Fibroblast of lung (primary cell): ENCODE results near the gene P4HTM. TPM values are rescaled to one million over a fixed set of nuclear protein-coding genes. Genes with fewer than 3 reads are reported as not detected.

Experiments
- DNase-seq, 2 donors: peaks; one replicate each; pipeline versions ENCODE4 v3.0.0 to v3.0.0-alpha.2; 2010; ENCODE audit warnings: low read depth in 2 of 2
- H2AFZ ChIP-seq: 2 replicates; pipeline ENCODE4 v1.5.1; 2012; ENCODE audit warnings: low read length, control low read depth, inconsistent platforms
- H3K27ac ChIP-seq: 2 replicates; pipeline ENCODE4 v1.5.1; 2011; ENCODE audit warnings: low read length, control low read depth; ENCODE audit not compliant: insufficient read depth
- H3K27me3 ChIP-seq: 2 replicates; pipeline ENCODE4 v1.5.1; 2011; ENCODE audit warnings: mild to moderate bottlenecking, low read length; ENCODE audit not compliant: control insufficient read depth, insufficient read depth
- H3K36me3 ChIP-seq: 2 replicates; pipeline ENCODE4 v1.5.1; 2011; ENCODE audit warnings: low read length; ENCODE audit not compliant: control insufficient read depth, insufficient read depth
- H3K4me1 ChIP-seq: 2 replicates; pipeline ENCODE4 v1.5.1; 2011; ENCODE audit warnings: low read length; ENCODE audit not compliant: control insufficient read depth, insufficient read depth; ENCODE audit errors: extremely low read depth
- H3K4me2 ChIP-seq: 2 replicates; pipeline ENCODE4 v1.5.1; 2011; ENCODE audit warnings: low read length, control low read depth; ENCODE audit not compliant: insufficient read depth; ENCODE audit errors: extremely low read depth
- H3K4me3 ChIP-seq, 4 experiments: fragments of 200-600 bp in 1 of 4; sonication (generic) in 1 of 4; replicated peaks in 1 of 4; 2 replicates each; pipeline ENCODE4 v1.5.1; 2011 to 2016; ENCODE audit warnings: low read length in 4 of 4, low read depth in 3 of 4, mild to moderate bottlenecking in 3 of 4, control low read depth in 2 of 4, inconsistent platforms in 1 of 4, mixed read lengths in 1 of 4; ENCODE audit not compliant: insufficient read depth in 1 of 4; ENCODE audit errors: control extremely low read depth in 1 of 4
- H3K79me2 ChIP-seq: 2 replicates; pipeline ENCODE4 v1.5.1; 2012; ENCODE audit warnings: mild to moderate bottlenecking, low read length, inconsistent platforms; ENCODE audit not compliant: control insufficient read depth, insufficient read depth
- H3K9ac ChIP-seq: 2 replicates; pipeline ENCODE4 v1.5.1; 2011; ENCODE audit warnings: mild to moderate bottlenecking, low read length, control low read depth; ENCODE audit not compliant: insufficient read depth
- H3K9me3 ChIP-seq: 2 replicates; pipeline ENCODE4 v1.5.1; 2012; ENCODE audit warnings: low read depth, low read length; ENCODE audit not compliant: control insufficient read depth, insufficient read depth
- H4K20me1 ChIP-seq: 2 replicates; pipeline ENCODE4 v1.5.1; 2011; ENCODE audit warnings: low read length; ENCODE audit not compliant: control insufficient read depth, insufficient read depth; ENCODE audit errors: extremely low read depth
- EZH2 ChIP-seq: IDR thresholded peaks from 2 replicates; pipeline ENCODE4 v1.5.1; 2012; ENCODE audit warnings: low read length, control low read depth, mild to moderate bottlenecking; ENCODE audit errors: missing control alignments
- polyA plus RNA-seq, 2 donors: library from polyadenylated mRNA; depleted of rRNA in 1 of 2; stranded (reverse) in 1 of 2; unstranded in 1 of 2; fragments of >200 nt; gene quantifications; 2 replicates each; pipeline ENCODE4 v1.2.1, GENCODE V29; 2011 to 2012; ENCODE audit warnings: missing spikeins in 1 of 2
- total RNA-seq: library from RNA; depleted of rRNA; stranded (reverse); fragments of >200 nt; gene quantifications from 2 replicates; pipeline ENCODE4 v1.2.1, GENCODE V29; 2014
- TF ChIP-seq, protein P1 (sequence below), 2 donors: IDR thresholded peaks in 1 of 2; conservative IDR thresholded peaks in 1 of 2; 1 replicate in 1 of 2; 2 replicates in 1 of 2; pipeline ENCODE4 v1.5.1; 2011 to 2012; ENCODE audit warnings: low read length in 2 of 2, control low read depth in 1 of 2, inconsistent platforms in 1 of 2, low read depth in 1 of 2, mild to moderate bottlenecking in 1 of 2

P4HTM gene
- total and polyA plus RNA-seq, 2 donors (not counting 1 experiment from before 2014, with no cell fraction given), result 16.2 to 46.7 TPM

DNA sequence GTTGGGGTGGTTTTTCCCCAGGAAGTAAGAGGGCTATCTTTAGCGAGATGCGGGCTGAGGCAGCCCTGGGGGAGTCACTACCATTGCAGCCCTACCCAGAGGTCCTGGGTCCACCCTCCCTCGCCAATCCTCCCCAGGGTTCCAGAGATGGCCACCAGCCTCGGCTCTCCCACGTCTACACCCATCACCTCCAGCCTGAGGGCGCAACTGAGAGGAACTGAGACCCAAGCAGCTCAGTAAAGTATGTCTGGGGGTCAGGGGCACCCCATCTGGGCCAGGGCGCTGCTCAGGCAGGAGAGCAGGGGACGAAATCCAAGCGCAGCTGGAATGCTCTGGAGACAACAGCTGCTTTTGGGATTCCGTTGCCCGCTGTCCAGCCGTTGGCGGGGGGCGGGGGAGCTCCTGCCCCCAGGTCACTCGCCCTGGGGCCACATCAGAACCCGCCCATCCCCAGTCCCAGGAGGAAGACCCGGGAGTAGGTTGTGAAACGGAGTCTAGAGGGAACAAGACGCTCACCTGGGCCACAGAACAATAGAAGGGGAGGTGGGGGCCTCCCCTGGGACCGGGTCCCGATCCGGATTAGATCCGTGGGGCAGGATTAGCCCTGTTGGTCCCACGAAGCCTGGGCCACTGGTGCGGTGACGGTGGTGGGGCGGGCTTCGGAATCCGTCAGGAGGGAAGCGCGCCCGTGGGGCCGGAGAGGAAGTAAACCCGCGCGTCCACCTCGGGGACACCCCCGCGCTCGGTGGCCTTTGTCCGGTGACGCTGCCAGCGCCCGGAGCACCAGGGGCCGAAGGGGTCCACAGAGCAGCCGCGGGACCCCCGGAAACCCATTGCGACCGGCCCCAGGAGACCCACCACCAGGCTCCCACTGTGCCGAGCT, 30.5 kb downstream of the P4HTM start:
- Histone ChIP-seq H3K27ac (peak overlapping the region; percentile 89), H3K4me1 (peaks cover 11% of the 10 kb centered on the region), H3K27me3 (no peaks in the 10 kb centered on the region), H3K9me3 (no peaks in the 10 kb centered on the region), H3K4me3 (peak overlapping the region; percentile 70 to 95 (median 84)), H4K20me1 (no peaks in the 10 kb centered on the region), H2AFZ (no peak overlapping the region), H3K36me3 (peaks cover 28% of the 10 kb centered on the region), H3K4me2 (peak overlapping the region; percentile 86), H3K9ac (peak overlapping the region; percentile 98), H3K79me2 (peaks cover 35% of the 10 kb centered on the region)
- DNase-seq, result no peak
- TF ChIP-seq, protein P1, sequence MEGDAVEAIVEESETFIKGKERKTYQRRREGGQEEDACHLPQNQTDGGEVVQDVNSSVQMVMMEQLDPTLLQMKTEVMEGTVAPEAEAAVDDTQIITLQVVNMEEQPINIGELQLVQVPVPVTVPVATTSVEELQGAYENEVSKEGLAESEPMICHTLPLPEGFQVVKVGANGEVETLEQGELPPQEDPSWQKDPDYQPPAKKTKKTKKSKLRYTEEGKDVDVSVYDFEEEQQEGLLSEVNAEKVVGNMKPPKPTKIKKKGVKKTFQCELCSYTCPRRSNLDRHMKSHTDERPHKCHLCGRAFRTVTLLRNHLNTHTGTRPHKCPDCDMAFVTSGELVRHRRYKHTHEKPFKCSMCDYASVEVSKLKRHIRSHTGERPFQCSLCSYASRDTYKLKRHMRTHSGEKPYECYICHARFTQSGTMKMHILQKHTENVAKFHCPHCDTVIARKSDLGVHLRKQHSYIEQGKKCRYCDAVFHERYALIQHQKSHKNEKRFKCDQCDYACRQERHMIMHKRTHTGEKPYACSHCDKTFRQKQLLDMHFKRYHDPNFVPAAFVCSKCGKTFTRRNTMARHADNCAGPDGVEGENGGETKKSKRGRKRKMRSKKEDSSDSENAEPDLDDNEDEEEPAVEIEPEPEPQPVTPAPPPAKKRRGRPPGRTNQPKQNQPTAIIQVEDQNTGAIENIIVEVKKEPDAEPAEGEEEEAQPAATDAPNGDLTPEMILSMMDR (conservative IDR thresholded peaks at IDR 0.05 in 1 of 2, IDR thresholded peaks at IDR 0.05 in 1 of 2; ENCODE audit: low read depth in 1 of 2, low read length in 2 of 2), result no peak
- no peak for TF ChIP-seq EZH2

DNA sequence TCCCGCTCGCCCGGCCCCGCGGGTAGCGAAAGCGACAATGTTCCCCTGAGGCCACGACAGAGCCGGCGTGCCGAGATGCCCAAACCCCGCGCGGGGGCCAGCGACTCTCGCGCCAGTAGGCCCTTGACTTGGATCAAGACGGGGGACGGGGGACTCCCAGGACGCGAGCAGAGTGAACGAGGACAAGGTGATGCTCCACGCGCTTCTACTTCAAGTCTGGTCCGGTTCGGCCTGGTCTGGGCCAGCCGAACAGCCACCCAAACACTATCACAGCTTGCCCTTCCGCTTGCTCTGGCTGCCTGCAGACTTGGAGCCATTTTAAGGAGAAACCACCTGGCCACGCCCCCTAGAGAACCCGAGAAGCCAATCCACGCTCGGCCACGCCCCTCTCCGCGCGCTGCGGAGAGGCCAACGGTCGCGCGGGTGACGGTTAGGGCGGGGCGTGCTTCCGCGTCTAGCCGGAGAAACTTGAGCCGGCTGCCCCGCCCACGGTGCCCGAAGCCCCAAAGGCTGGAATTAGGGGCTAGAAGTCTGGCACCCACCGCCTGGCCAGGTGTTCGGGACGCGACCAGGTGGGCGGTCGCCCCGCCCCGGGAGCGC, 31.3 kb downstream of the P4HTM start:
- TF ChIP-seq, protein P1 (conservative IDR thresholded peaks at IDR 0.05 in 1 of 2, IDR thresholded peaks at IDR 0.05 in 1 of 2; ENCODE audit: low read depth in 1 of 2, low read length in 2 of 2), result no peak
- TF ChIP-seq EZH2, result no peak
- H3K4me1 ChIP-seq, result peaks cover 11% of the 10 kb centered on the region
- H3K27ac ChIP-seq, result peak overlapping the region; percentile 89
- H4K20me1 ChIP-seq, result no peaks in the 10 kb centered on the region
- H3K9me3 ChIP-seq, result no peaks in the 10 kb centered on the region
- peak overlapping the region; percentile 86 for H3K4me2 ChIP-seq
- peaks cover 30% of the 10 kb centered on the region for H3K36me3 ChIP-seq
- H2AFZ ChIP-seq, result peak overlapping the region; percentile 34
- DNase-seq, result peak; percentile 93 to 97
- H3K27me3 ChIP-seq, result no peaks in the 10 kb centered on the region
- peaks cover 39% of the 10 kb centered on the region for H3K79me2 ChIP-seq
- peak overlapping the region; percentile 88 to 95 (median 93) for H3K4me3 ChIP-seq
- peak overlapping the region; percentile 98 for H3K9ac ChIP-seq
